GM19397 (cell line): Measurements from ENCODE around the gene IL21R.

Source experiments
- ATAC-seq: cut with Tn5 transposase; IDR thresholded peaks from one replicate; pipeline ENCODE4 v1.9.1; 2021; ENCODE audit warnings: mild to moderate bottlenecking, moderate library complexity; ENCODE audit not compliant: unreplicated experiment

The IL21R gene

DNA sequence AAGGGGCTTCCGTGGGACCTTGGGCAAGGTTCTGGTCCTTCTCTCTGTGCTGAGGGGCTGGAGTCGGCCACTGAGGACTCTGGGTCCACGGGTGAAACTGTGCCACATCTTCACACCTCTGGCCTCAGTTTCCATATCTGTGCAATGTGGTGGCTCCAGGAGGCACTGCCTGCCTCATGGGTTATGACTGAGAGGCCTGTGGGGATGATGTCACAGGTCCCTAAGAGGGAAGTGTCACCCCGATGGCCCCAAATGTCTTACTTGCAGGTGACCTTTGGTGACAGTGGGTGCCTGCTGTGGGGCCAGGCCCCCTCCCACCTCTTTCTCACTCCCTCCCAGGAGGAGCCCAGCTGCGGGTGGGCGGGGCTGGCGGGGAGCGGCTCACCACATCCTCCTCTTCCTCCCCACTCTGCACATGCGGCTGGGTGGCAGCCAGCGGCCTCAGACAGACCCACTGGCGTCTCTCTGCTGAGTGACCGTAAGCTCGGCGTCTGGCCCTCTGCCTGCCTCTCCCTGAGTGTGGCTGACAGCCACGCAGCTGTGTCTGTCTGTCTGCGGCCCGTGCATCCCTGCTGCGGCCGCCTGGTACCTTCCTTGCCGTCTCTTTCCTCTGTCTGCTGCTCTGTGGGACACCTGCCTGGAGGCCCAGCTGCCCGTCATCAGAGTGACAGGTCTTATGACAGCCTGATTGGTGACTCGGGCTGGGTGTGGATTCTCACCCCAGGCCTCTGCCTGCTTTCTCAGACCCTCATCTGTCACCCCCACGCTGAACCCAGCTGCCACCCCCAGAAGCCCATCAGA lies at the start of gene IL21R:
Gene IL21R (plus strand): TSS at position 407 of the 801 bp plus-strand sequence. CDS start 27,898 bp downstream, outside the sequence.
- ATAC-seq = peak; percentile 60

DNA sequence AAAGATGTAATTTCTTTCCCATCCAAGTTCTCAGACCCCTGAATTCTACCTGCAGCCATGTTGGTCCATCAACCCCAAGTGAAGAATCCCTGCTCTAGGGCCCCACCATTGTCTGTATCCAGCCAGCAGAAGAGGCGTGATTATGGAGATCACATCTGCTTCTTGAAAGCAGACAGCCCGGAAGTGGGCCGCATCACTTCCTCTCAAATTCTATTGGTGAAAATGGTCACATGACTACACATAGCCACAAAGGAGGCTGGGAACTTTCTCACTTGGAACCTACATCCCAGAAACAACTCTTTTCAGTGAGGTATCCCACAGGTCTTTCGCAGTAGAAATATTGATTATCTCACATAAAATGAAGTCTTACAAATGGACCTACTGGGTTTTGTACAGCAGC lies 48.1 kb upstream of the IL21R start:
- ATAC-seq = no peak

DNA sequence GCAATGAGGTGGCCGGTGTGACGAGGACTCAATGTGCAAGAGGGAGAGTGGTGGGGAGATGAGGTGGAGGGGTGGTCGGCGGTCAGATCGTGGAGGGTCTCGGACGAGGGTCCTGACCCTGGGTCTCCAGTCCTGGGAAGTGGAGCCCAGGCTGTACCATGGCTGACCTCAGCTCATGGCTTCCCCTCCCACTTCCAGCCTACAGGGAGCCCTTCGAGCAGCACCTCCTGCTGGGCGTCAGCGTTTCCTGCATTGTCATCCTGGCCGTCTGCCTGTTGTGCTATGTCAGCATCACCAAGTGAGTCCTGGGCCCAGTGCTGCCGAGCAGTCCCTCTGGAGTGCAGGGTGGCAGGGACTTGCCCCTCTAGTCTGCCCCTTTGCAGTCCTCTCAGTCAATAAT lies 46.4 kb upstream of the IL21R start:
- no peak for ATAC-seq

DNA sequence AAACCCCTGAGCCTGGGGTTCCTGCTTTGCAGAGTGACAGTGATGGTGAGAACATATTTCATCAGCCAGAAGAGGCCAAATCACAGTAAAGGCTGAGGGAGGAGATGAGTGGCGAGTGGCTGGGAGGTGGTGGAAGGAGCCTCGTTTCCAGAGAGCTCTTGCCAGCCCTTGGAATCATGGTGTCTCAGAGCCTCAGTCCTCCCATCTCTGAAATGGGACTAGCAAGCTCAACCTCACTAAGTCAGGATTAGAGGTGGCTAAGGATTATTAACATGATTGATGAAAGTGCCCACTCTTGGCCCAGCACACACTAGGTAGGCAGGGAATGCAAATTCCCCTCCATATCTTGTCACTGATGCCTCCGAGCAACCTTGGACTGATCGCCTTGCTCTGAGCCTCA lies 45.2 kb upstream of the IL21R start:
- no peak for ATAC-seq

DNA sequence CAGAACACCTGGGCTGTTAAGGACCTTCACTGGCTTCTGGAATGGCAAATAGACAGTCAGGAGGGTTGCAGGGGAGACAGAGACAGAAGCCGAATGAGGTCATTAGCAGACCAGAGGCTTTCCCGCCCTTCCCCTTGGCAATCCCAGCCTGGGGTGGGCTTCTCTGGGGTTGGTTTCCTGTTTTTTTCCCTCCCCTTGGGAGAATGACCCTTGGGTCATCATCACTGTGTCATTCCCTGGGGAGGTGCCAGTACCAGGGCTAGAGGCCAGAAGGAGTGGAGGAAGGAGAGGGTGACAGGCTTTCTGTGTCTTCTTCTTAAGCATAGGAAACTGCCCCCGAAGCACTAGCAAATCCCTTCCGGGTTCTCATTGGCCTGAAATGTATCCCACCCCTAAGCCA lies 42.9 kb upstream of the IL21R start:
- no peak for ATAC-seq

DNA sequence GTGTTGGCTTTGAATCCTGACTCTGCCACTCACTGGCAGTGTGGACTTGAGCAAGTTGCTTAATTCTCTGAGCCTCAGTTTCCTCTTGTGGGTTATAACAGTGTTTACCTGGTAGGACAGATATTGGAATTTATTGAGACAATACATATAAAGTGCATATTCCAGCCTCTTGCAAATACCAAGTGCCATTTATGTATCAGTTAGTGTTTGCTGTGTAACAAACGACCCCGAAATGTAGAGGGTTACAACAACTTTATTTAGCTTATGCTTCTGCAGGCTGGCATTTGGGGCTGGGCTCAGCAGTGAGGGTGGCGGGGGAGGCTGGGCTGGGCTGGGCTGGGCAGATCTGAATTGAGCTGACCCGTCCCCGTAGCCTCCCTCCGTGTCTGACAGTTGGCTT lies 42.4 kb upstream of the IL21R start:
- ATAC-seq = no peak

DNA sequence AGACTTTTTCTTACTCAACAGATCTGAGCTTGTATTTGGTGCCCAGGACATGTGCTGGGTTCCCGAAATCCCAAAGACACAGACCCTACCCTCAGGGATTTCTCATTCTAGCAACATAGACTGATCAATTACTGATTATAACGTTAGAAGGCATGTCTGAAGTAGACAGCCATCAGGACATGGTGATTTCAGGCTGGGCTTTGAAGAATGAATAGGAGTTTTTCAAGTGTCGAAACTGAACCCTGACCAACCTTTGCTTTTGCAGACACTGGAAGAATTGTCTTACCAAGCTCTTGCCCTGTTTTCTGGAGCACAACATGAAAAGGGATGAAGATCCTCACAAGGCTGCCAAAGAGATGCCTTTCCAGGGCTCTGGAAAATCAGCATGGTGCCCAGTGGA lies 40.0 kb upstream of the IL21R start:
- ATAC-seq = no peak

DNA sequence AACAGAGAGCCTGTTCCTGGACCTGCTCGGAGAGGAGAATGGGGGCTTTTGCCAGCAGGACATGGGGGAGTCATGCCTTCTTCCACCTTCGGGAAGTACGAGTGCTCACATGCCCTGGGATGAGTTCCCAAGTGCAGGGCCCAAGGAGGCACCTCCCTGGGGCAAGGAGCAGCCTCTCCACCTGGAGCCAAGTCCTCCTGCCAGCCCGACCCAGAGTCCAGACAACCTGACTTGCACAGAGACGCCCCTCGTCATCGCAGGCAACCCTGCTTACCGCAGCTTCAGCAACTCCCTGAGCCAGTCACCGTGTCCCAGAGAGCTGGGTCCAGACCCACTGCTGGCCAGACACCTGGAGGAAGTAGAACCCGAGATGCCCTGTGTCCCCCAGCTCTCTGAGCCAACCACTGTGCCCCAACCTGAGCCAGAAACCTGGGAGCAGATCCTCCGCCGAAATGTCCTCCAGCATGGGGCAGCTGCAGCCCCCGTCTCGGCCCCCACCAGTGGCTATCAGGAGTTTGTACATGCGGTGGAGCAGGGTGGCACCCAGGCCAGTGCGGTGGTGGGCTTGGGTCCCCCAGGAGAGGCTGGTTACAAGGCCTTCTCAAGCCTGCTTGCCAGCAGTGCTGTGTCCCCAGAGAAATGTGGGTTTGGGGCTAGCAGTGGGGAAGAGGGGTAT lies 39.3 kb upstream of the IL21R start:
- no peak for ATAC-seq

DNA sequence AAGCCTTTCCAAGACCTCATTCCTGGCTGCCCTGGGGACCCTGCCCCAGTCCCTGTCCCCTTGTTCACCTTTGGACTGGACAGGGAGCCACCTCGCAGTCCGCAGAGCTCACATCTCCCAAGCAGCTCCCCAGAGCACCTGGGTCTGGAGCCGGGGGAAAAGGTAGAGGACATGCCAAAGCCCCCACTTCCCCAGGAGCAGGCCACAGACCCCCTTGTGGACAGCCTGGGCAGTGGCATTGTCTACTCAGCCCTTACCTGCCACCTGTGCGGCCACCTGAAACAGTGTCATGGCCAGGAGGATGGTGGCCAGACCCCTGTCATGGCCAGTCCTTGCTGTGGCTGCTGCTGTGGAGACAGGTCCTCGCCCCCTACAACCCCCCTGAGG lies 38.7 kb upstream of the IL21R start:
- ATAC-seq = no peak

DNA sequence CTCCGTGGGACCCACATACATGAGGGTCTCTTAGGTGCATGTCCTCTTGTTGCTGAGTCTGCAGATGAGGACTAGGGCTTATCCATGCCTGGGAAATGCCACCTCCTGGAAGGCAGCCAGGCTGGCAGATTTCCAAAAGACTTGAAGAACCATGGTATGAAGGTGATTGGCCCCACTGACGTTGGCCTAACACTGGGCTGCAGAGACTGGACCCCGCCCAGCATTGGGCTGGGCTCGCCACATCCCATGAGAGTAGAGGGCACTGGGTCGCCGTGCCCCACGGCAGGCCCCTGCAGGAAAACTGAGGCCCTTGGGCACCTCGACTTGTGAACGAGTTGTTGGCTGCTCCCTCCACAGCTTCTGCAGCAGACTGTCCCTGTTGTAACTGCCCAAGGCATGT lies 38.2 kb upstream of the IL21R start:
- no peak for ATAC-seq

DNA sequence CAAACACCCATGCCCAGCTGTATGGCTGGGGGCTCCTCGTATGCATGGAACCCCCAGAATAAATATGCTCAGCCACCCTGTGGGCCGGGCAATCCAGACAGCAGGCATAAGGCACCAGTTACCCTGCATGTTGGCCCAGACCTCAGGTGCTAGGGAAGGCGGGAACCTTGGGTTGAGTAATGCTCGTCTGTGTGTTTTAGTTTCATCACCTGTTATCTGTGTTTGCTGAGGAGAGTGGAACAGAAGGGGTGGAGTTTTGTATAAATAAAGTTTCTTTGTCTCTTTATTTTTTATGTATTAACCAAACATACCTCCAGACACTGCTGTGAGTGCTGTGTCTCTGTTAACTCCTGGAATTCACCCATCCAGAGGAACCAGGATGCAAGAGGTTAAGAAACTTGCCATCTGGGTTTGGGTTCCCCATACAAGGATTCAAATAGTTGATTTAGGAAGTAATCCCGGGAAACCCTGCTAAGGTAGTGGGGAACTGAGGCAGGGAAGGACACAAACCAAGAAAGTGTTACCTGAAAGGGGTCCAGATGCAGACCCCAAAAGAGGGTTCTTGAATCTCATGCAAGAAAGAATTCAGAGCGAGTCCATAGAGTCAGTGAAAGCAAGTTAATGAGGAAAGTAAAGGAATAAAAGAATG lies 37.4 kb upstream of the IL21R start:
- ATAC-seq = no peak

DNA sequence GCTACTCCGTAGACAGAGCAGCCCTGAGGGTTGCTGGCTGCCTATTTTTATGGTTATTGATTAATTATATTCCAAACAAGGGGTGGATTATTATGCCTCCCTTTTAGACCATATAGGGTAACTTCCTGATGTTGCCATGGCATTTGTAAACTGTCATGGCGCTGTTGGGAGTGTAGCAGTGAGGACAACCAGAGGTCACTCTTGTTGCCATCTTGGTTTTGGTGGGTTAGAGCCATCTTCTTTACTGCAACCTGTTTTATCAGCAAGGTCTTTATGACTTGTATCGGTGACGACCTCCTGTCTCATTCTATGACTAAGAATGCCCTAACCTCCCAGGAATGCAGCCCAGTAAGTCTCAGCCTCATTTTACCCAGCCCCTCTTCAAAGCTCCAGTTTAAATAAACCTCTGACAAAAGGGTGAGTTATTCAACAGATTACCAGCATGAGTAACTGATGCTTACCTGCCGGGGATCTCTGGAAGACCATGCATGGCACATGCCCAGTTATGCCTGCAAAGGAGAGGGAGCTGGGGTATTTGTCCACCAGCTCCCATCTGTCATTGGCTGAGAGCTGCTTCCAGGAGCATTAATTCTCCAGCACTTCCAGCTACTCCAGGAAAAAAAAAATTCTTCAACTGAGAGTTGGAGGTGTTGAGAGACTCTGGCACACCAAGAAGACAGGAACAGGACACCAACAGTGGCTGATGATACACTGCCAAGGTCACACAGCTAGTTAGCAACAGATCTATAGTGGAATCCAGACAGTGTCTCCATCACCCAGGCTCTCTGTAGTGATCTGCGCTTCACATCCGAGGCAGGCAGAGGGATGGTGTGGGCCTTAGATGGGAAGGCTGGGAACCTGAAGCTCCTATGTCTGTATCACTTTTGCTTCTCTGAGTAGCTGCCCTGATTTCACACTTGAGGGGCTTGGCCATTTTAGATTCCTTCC lies 36.6 kb upstream of the IL21R start:
- no peak for ATAC-seq

DNA sequence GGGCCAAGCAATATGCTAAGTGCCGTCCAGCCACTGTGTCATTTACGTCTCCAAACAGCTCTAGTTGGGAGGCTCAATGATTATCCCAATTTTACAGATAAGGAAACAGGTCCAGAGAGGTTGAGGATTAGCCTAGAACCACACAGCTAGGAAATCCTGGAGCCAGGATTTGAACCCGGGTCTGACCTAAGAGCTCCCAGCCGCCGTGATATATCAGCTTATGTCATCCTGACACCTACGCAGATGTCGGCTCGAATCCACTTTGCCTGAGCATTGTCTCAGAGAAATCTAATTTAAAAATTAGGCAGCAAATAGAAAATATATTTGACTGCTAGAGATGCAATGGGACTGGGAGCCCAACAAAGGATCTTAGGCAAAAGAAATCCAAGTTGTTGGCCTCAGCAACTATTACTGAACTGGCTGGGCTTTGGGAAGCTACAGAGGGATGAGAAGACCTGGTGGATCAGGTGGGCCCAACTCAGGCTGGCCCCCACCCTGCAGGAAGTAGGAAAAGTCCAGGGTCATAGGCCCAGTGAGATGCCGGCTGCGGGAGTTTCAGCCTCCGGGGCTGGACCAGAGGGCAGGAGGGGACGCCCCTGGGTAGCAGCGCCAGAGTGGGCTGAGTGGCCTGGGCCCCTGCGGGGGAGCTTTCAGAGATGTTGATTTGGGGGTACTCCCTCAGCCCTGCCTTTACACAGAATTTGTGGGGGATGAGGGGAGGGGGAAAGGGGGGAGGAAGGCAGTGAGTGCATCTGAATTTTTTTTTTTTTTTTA lies 35.1 kb upstream of the IL21R start:
- ATAC-seq = peak; percentile 4

DNA sequence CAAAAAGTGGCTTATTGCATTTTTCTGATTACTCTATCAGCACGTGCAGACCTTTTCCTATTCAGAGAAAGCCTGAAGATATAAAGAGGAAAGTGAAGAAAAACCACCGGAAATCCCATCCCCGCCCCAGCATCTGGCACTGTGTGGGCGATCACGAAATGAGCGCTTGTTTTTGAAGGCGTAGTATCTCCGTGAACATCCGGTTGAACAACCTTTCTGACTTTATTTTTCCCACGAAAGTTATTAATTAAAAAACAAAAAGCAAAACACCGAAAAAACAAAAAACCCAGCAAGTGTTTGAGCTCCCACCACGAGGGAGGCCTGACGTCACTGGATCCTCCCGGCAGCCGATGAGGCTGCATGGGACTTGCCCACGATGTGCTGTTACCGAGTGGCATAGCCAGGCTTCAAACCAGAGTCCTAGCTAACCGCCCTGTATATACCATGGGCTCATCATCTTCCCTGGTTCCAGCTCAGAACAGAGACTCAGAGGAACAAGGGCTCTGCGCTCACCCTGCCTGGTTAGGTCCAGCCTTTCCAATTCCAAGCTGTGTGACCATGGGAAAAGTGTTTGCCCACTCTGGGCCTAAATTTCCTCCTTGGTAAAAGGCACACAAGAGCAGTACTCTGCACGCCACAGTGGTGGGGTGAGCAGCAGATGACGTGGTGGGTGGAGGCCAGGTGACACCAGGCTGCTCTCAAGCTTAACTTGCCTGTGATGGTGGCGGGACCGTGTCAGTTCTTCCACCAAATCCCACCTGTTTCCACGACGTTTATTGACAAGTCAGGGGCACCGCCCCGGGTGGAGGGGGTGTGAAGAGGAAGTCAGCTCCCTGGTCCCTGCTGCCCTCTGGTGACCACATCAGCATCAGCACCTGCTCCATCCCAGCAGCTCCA lies 34.3 kb upstream of the IL21R start:
- peak; percentile 75 for ATAC-seq

DNA sequence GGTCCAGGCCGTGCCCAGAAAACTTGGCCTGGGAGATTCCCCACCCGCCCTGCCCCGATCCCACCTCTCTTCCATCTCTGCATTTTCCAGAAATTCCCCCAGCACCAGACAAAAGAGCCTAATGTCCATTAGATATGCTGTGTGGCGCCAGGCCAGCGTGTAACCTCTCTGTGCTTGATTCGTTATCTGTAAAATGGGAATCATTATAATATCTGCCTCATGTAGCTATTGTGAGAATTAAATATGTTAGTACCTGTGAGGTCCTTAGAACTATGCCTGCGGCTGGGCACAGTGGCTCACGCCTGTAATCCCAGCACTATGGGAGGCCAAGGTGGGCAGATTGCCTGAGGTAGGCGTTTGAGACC lies 33.6 kb upstream of the IL21R start:
- no peak for ATAC-seq

DNA sequence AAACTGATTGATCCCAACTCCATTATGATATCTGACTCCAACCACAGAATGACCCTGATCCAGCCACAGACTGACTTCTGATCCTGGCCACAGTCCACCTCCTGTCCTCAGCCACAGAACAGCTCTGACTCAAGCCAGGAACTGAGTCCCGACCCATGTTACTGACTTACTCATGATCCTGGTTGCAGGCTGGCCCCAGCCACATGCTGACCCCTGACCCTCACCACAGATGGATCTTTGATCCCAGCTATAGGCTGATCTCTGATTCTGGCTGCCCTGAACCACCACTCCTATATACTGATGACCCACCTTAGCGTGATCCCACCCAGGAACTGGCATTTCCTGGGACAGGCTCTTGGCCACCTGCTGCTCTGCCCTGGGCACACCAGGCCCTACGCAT lies 32.2 kb upstream of the IL21R start:
- no peak for ATAC-seq

DNA sequence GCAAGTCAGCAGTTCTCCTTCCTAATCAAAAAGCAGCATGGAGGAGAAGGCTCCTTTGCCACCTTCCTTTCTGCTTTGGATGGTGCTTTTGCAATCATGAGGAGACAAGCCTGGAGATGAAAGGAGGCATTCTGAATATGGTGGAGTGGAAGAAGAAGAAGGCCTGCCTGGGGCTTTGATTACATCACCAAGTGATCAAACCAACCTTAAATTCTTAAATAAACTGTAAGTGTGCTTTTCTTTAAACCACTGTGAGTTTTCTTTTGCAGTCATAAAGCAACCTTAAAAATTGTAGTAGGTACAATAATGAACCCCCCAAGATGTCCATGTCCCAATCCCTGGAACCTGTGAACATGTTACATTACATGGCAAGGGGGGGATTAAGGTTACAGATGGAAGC lies 31.7 kb upstream of the IL21R start:
- ATAC-seq = no peak

DNA sequence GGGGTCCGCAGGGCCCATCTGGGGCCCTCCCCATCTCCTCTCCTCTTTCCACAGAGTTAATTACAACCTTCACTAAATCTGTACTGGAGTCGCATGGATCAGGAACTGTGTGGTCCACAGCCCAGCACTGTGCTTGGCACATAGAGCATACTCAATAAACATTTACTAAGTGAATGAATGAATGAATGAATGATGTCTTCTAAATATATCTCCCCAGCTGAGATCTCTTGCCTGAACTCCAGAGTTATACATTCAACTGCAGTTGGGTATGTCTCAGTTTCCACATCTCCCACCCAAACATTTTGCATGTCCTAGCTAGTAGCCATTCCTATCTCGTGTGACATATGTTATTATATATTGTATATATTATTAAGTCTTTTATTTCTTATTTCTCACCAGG lies 28.7 kb upstream of the IL21R start:
- no peak for ATAC-seq

DNA sequence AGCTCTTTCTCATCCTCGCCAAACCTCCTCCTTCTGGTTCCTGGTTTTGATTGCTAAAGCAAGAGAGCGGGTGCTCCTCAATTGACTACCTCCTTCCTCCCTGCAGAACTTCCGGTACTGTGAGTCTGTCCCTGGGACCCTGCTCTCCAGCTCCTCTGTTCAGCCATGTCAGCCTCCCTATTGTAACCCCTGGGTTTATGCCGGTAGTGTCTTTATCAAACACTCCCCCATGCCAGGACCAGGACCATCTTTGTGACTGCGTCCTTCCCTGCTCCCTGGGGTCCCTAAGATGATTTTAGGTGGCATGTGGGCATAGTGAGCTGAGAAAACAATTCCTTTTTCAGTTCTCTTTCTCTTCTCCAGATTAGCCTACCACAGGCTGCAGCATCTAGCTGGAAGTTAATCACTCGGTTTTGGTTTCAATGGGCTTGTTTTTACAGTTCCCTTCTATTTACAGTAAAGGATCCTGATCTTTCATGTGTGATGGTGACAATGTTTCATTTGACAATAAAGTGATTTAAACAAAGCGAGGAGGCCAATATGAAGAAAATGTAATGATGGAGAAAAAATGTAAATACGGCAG lies 27.7 kb upstream of the IL21R start:
- no peak for ATAC-seq
